Ovary (tissue), 3 donors: ENCODE results near the gene FAM20C.

Experiments
- EP300 ChIP-seq: sonication (generic); formaldehyde crosslinking; IDR thresholded peaks from one replicate; pipeline ENCODE4 v1.6.1; 2017; ENCODE audit warnings: antibody characterized with exemption
- POLR2A ChIP-seq: fragments of 450-650 bp; IDR thresholded peaks from one replicate; pipeline ENCODE4 v1.6.1; 2017; ENCODE audit warnings: antibody characterized with exemption, mild to moderate bottlenecking, moderate library complexity
- TF ChIP-seq, protein P1 (sequence below), 3 donors: fragments of 450-650 bp in 2 of 3; fragments of 200-600 bp in 1 of 3; IDR thresholded peaks; one replicate each; pipeline versions ENCODE4 v1.5.1 to v1.8.0; 2016 to 2022; ENCODE audit warnings: antibody characterized with exemption in 3 of 3, mild to moderate bottlenecking in 1 of 3
- donor health status: DM: no; HTN: no; CAD: no.

- TF ChIP-seq, protein P1, sequence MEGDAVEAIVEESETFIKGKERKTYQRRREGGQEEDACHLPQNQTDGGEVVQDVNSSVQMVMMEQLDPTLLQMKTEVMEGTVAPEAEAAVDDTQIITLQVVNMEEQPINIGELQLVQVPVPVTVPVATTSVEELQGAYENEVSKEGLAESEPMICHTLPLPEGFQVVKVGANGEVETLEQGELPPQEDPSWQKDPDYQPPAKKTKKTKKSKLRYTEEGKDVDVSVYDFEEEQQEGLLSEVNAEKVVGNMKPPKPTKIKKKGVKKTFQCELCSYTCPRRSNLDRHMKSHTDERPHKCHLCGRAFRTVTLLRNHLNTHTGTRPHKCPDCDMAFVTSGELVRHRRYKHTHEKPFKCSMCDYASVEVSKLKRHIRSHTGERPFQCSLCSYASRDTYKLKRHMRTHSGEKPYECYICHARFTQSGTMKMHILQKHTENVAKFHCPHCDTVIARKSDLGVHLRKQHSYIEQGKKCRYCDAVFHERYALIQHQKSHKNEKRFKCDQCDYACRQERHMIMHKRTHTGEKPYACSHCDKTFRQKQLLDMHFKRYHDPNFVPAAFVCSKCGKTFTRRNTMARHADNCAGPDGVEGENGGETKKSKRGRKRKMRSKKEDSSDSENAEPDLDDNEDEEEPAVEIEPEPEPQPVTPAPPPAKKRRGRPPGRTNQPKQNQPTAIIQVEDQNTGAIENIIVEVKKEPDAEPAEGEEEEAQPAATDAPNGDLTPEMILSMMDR (IDR thresholded peaks at IDR 0.05) = no peak
- TF ChIP-seq POLR2A (no peak), EP300 (no peak)
Measured at GRCh38 chr7:268991-269390, 76.6 kb downstream of the FAM20C start.
